Measurements from ENCODE around the gene TRIM5. TPM values are rescaled to one million over a fixed set of nuclear protein-coding genes. Genes with fewer than 3 reads are reported as not detected.

The TRIM5 gene
- polyA plus RNA-seq, 2 of the 4 experiments (the other 2 are of a cell fraction) = 21.9 to 32.6 TPM

- no peak for DNase-seq (ENCODE audit: low read depth in 1 of 2, low spot score in 1 of 2)
- ATAC-seq = no peak
- Histone ChIP-seq H3K27ac (no peak overlapping the region), H3K4me1 (no peaks in the 10 kb centered on the region), H3K4me2 (no peak overlapping the region), H3K4me3 (no peak overlapping the region), H3K9me3 (no peaks in the 10 kb centered on the region)
- POLR2A ChIA-PET = no interaction called here
- CTCF ChIA-PET = no interaction called here
- no peak for FAIRE-seq
- TF ChIP-seq FOSL2 (IDR thresholded peaks at IDR 0.05) = no peak
- TF ChIP-seq FOSL2 (CRISPR knock-in tag; IDR thresholded peaks at IDR 0.05) = no peak
- TF ChIP-seq JUNB (IDR thresholded peaks at IDR 0.05) = no peak
- no peak for TF ChIP-seq NFE2L2 (conservative IDR thresholded peaks at IDR 0.05; ENCODE audit: low read length)
- no peak for TF ChIP-seq RFX5 (IDR thresholded peaks at IDR 0.05)
- no peak for TF ChIP-seq KDM1A (IDR thresholded peaks at IDR 0.05; ENCODE audit: low read depth)
- TF ChIP-seq ZC3H11A (IDR thresholded peaks at IDR 0.05) = no peak
- TF ChIP-seq, protein P1, sequence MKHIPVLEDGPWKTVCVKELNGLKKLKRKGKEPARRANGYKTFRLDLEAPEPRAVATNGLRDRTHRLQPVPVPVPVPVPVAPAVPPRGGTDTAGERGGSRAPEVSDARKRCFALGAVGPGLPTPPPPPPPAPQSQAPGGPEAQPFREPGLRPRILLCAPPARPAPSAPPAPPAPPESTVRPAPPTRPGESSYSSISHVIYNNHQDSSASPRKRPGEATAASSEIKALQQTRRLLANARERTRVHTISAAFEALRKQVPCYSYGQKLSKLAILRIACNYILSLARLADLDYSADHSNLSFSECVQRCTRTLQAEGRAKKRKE (CRISPR knock-in tag; IDR thresholded peaks at IDR 0.05; ENCODE audit: low read depth) = no peak
- no peak for TF ChIP-seq MAFK (IDR thresholded peaks at IDR 0.05; ENCODE audit: partially characterized antibody)
- no peak for TF ChIP-seq CHD2 (IDR thresholded peaks at IDR 0.05; ENCODE audit: low read length, partially characterized antibody)
- TF ChIP-seq, protein P2, sequence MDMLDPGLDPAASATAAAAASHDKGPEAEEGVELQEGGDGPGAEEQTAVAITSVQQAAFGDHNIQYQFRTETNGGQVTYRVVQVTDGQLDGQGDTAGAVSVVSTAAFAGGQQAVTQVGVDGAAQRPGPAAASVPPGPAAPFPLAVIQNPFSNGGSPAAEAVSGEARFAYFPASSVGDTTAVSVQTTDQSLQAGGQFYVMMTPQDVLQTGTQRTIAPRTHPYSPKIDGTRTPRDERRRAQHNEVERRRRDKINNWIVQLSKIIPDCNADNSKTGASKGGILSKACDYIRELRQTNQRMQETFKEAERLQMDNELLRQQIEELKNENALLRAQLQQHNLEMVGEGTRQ (IDR thresholded peaks at IDR 0.05) = no peak
- TF ChIP-seq GATA3 (IDR thresholded peaks at IDR 0.05; ENCODE audit: borderline replicate concordance) = no peak
- no peak for TF ChIP-seq FOSB (CRISPR knock-in tag; IDR thresholded peaks at IDR 0.05)
- no peak for TF ChIP-seq ZFP36 (IDR thresholded peaks at IDR 0.05; ENCODE audit: borderline replicate concordance, partially characterized antibody)
- TF ChIP-seq HOXB5 (CRISPR knock-in tag; IDR thresholded peaks at IDR 0.05) = no peak
- no peak for TF ChIP-seq BCL3 (IDR thresholded peaks at IDR 0.05)
- TF ChIP-seq CHD4 (IDR thresholded peaks at IDR 0.05; ENCODE audit: borderline replicate concordance) = no peak
- TF ChIP-seq HEYL (CRISPR knock-in tag; IDR thresholded peaks at IDR 0.05) = no peak
- TF ChIP-seq TFCP2L1 (CRISPR knock-in tag; IDR thresholded peaks at IDR 0.05) = no peak
- TF ChIP-seq POLR2AphosphoS2 (conservative IDR thresholded peaks at IDR 0.05; ENCODE audit: low read length) = no peak
- 15% methylated on average over 1 of the region's 1 CpG for WGBS (ENCODE audit: missing lambda C conversion rate)
These were observed 42.8 kb upstream of the TRIM5 start for GRCh38 chr11:5727691-5728090.

GRCh38 chr11:5726351-5726750 lies 41.5 kb upstream of the TRIM5 start:
- POLR2A ChIA-PET = no interaction called here
- H3K4me3 ChIP-seq = no peak overlapping the region
- 0% methylated on average over 1 of the region's 1 CpG for WGBS (ENCODE audit: missing lambda C conversion rate)
- DNase-seq (ENCODE audit: low read depth in 1 of 2, low spot score in 1 of 2) = no peak
- TF ChIP-seq, protein P1 (CRISPR knock-in tag; IDR thresholded peaks at IDR 0.05; ENCODE audit: low read depth) = no peak
- TF ChIP-seq ZNF302 (CRISPR knock-in tag; IDR thresholded peaks at IDR 0.05) (no peak), CHD4 (IDR thresholded peaks at IDR 0.05; ENCODE audit: borderline replicate concordance) (no peak), FOSB (CRISPR knock-in tag; IDR thresholded peaks at IDR 0.05) (no peak), RFX5 (IDR thresholded peaks at IDR 0.05) (no peak), MAFK (IDR thresholded peaks at IDR 0.05; ENCODE audit: partially characterized antibody) (no peak), HEYL (CRISPR knock-in tag; IDR thresholded peaks at IDR 0.05) (no peak), RAD21 (conservative IDR thresholded peaks at IDR 0.05 in 1 of 2, IDR thresholded peaks at IDR 0.05 in 1 of 2) (no peak), RCOR1 (IDR thresholded peaks at IDR 0.05; ENCODE audit: low read depth, low read length) (no peak), JUN (IDR thresholded peaks at IDR 0.05) (no peak), ESRRA (IDR thresholded peaks at IDR 0.05; ENCODE audit: borderline replicate concordance, low read length) (no peak), KDM5A (IDR thresholded peaks at IDR 0.05) (no peak), NPAS2 (CRISPR knock-in tag; IDR thresholded peaks at IDR 0.05; ENCODE audit: borderline replicate concordance) (no peak), PBX3 (IDR thresholded peaks at IDR 0.05) (no peak), POLR2A (IDR thresholded peaks at IDR 0.05; ENCODE audit: low read length) (no peak), MYC (IDR thresholded peaks at IDR 0.05; ENCODE audit: borderline replicate concordance, low read length) (no peak)
- TF ChIP-seq, protein P3, sequence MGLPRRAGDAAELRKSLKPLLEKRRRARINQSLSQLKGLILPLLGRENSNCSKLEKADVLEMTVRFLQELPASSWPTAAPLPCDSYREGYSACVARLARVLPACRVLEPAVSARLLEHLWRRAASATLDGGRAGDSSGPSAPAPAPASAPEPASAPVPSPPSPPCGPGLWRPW (IDR thresholded peaks at IDR 0.05) = no peak
- TF ChIP-seq, protein P2 (IDR thresholded peaks at IDR 0.05) = no peak
- CTCF ChIA-PET = interaction anchor here (1.2 kb wide), 1 partner anchor 126 kb away, joined by 3 read pairs; no protein-coding TSS in a partner anchor
- FAIRE-seq = no peak
- H3K27ac ChIP-seq = no peak overlapping the region
- no peaks in the 10 kb centered on the region for H3K9me3 ChIP-seq
- no peak overlapping the region for H3K4me2 ChIP-seq
- H3K4me1 ChIP-seq = no peaks in the 10 kb centered on the region
- no peak for ATAC-seq

Data from A549 (cell line).